Measurements from ENCODE around the gene ETFA.

Gene ETFA

DNA sequence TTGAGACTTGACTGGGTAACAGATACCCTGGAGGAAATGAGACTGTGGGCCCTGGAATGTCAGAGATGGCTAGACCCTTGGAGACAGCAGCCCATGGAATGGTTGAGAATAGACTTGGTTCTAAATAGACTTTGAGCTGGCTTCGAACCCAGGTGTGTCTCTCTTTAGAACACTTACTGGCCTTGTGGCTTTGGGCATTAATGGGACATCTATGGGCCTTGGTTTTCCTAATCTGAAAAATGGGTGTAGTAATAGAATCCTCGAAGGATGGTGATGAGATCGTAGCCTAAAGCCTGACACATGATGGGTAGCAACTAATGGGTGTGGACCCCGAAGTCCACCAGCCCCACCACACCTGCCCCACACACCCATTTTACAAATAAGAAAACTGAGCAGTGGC is 132.2 kb downstream of the ETFA start:
- no peak overlapping the region for H3K4me3 ChIP-seq (ENCODE audit: extremely low read depth, insufficient read depth, low read length, poor library complexity, severe bottlenecking)
- H3K36me3 ChIP-seq (ENCODE audit: control insufficient read depth, insufficient read depth, low read length): no peaks in the 10 kb centered on the region
- H3K27ac ChIP-seq (ENCODE audit: low read depth, low read length, severe bottlenecking): no peak overlapping the region
- WGBS, 2 experiments (ENCODE audit: insufficient coverage in 2 of 2): 83 to 93% methylated on average over 1 to 4 of the region's 4 CpGs
- H3K9me3 ChIP-seq (ENCODE audit: control insufficient read depth, low read length): no peaks in the 10 kb centered on the region
- peaks cover 23% of the 10 kb centered on the region for H3K4me1 ChIP-seq (ENCODE audit: control insufficient read depth, insufficient read depth, low read length, poor library complexity, severe bottlenecking)

DNA sequence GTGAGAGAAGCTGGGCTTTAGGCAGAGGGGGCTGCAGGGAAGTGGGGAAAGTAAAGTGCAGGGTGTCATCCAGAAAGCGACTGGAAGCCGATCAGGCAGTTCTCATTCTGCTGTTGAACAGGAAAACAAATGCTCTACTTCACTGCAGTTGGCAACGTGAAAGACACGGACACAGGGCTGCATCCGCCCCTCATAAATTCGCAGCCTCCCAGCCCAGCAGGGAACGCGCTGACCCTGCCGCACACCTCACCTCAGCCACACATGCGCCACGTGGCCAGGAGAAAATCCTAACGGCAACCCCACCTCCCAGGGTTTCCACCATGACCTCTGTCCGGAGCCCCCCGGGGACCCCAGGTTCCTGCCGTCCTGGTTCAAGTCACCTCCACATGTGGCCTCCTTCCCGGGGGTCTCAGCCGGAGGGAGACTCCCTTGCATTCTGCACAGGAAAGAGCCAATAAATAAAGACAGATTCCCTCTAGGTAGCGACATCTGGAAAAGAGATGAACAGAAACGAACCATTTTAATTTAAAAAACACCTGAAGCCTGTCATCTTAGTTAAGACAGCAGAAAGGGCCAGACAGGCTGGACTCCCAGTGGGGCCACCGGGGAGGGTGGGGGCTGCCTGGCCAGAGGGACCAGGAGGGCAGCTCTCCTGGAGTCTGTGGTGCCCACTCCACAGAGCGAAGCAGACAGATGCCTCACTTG is 132.8 kb downstream of the ETFA start:
- Histone ChIP-seq H3K4me1 (ENCODE audit: control insufficient read depth, insufficient read depth, low read length, poor library complexity, severe bottlenecking) (peaks cover 18% of the 10 kb centered on the region), H3K4me3 (ENCODE audit: extremely low read depth, insufficient read depth, low read length, poor library complexity, severe bottlenecking) (no peak overlapping the region), H3K27ac (ENCODE audit: low read depth, low read length, severe bottlenecking) (no peak overlapping the region), H3K9me3 (ENCODE audit: control insufficient read depth, low read length) (no peaks in the 10 kb centered on the region), H3K36me3 (ENCODE audit: control insufficient read depth, insufficient read depth, low read length) (no peaks in the 10 kb centered on the region)
- 90 to 91% methylated on average over 20 to 21 of the region's 21 CpGs for WGBS, 2 experiments (ENCODE audit: insufficient coverage in 2 of 2)

DNA sequence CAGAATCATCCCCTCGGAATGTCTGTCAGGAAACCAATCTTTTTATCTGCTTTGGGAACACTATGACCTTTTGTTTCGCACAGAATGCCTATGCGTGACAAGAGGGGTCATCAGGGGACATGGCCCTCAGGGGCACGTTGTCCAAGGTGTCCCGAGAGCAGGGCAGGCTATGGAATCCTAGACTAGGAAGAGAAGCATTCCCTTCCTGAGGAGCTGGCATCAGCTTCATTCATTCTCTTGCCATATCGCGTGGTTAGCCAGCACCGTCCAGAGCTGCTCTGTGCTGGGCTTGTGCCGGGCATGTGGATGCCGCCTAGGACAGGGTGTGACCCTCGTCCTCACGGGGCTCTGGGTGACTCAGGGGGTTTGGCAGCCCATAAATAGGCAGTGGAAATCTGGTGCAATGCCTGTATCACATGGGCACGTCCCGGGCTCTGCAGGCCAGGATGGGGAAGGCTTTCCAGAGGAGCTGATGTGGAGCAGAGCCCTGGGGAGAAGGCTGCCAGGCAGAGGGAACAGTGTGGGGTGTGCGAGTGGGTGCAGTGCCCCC is 133.7 kb downstream of the ETFA start:
- H3K9me3 ChIP-seq (ENCODE audit: control insufficient read depth, low read length): no peaks in the 10 kb centered on the region
- H3K4me3 ChIP-seq (ENCODE audit: extremely low read depth, insufficient read depth, low read length, poor library complexity, severe bottlenecking): no peak overlapping the region
- no peaks in the 10 kb centered on the region for H3K36me3 ChIP-seq (ENCODE audit: control insufficient read depth, insufficient read depth, low read length)
- peaks cover 18% of the 10 kb centered on the region for H3K4me1 ChIP-seq (ENCODE audit: control insufficient read depth, insufficient read depth, low read length, poor library complexity, severe bottlenecking)
- 85 to 89% methylated on average over 14 to 15 of the region's 15 CpGs for WGBS, 2 experiments (ENCODE audit: insufficient coverage in 2 of 2)
- no peak overlapping the region for H3K27ac ChIP-seq (ENCODE audit: low read depth, low read length, severe bottlenecking)

DNA sequence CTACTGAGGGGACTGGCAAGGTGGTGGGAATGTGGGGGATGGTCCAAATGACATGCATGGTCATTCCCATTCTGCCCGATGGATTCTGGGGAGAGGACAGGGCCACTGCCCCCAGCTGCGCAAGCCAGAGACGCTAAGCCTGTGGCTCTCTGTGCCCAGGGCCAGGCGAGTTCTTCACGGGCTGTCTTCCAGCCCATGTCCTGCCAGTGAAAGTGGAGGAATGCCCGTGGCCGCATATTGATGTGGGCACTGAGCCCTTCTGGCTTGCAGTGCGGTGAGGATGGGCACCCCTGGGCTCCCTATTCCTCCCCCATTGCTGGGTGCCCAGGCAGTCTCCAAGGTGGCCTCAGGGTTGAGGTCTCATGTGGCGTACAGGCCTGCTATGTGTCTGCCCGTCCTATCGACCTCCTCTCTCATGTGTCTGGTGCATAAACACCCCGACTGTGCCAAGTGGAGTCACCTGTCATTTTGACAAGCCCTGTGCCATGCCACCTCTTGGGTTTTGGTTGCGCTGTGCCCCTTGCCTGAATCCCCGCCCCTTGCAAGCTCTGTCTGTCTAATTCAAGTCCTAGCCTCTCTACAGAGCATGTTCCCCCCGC is 134.7 kb downstream of the ETFA start:
- Histone ChIP-seq H3K9me3 (ENCODE audit: control insufficient read depth, low read length) (no peaks in the 10 kb centered on the region), H3K4me1 (ENCODE audit: control insufficient read depth, insufficient read depth, low read length, poor library complexity, severe bottlenecking) (peaks cover 18% of the 10 kb centered on the region), H3K36me3 (ENCODE audit: control insufficient read depth, insufficient read depth, low read length) (no peaks in the 10 kb centered on the region), H3K4me3 (ENCODE audit: extremely low read depth, insufficient read depth, low read length, poor library complexity, severe bottlenecking) (no peak overlapping the region), H3K27ac (ENCODE audit: low read depth, low read length, severe bottlenecking) (no peak overlapping the region)
- WGBS, 2 experiments (ENCODE audit: insufficient coverage in 2 of 2): 91 to 95% methylated on average over 15 of the region's 15 CpGs

DNA sequence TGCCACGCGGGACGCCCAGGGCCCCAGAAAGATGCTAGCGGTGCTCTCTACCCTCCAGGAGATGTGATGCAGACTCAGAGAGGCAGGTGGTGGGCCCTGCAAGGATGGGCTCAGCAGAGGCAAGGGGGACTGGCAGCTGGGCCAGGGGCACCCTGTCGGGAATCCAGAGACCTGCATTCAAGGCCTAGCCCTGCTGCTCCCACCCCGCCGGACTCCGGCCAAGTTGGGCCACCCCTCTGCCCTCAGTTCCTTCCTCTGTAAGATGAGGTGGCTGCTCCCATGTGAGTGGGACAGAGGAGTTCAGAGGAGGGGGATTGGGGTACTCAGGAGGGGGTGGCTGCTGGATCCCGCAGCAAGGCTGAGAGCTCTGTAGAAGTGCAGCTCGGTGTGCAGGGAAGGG is 135.2 kb downstream of the ETFA start:
- Histone ChIP-seq H3K27ac (ENCODE audit: low read depth, low read length, severe bottlenecking) (no peak overlapping the region), H3K36me3 (ENCODE audit: control insufficient read depth, insufficient read depth, low read length) (no peaks in the 10 kb centered on the region), H3K4me3 (ENCODE audit: extremely low read depth, insufficient read depth, low read length, poor library complexity, severe bottlenecking) (no peak overlapping the region), H3K9me3 (ENCODE audit: control insufficient read depth, low read length) (no peaks in the 10 kb centered on the region), H3K4me1 (ENCODE audit: control insufficient read depth, insufficient read depth, low read length, poor library complexity, severe bottlenecking) (peaks cover 15% of the 10 kb centered on the region)
- 94 to 97% methylated on average over 8 to 9 of the region's 10 CpGs for WGBS, 2 experiments (ENCODE audit: insufficient coverage in 2 of 2)

DNA sequence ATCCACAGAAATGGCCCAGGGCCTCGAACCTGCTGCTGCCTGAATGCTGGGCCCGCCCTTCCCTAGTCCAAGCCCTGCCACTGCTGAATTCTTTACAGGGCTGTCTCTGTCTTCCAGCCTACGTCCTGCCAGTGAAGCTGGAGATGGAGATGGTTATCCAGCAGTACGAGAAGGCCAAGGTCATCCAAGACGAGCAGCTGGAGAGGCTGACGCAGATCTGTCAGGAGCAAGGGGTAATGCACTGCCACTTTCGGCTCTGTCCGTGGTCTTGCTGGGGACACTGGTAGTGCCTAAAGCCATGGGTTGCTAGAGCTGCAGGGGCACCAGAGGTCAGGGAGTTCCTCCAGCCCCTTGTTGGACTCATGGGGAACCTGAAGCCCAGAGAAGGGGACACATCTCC is 135.8 kb downstream of the ETFA start:
- Histone ChIP-seq H3K36me3 (ENCODE audit: control insufficient read depth, insufficient read depth, low read length) (no peaks in the 10 kb centered on the region), H3K4me3 (ENCODE audit: extremely low read depth, insufficient read depth, low read length, poor library complexity, severe bottlenecking) (no peak overlapping the region), H3K27ac (ENCODE audit: low read depth, low read length, severe bottlenecking) (no peak overlapping the region), H3K4me1 (ENCODE audit: control insufficient read depth, insufficient read depth, low read length, poor library complexity, severe bottlenecking) (peaks cover 15% of the 10 kb centered on the region), H3K9me3 (ENCODE audit: control insufficient read depth, low read length) (no peaks in the 10 kb centered on the region)
- WGBS, 2 experiments (ENCODE audit: insufficient coverage in 2 of 2): 92 to 96% methylated on average over 7 to 8 of the region's 8 CpGs

DNA sequence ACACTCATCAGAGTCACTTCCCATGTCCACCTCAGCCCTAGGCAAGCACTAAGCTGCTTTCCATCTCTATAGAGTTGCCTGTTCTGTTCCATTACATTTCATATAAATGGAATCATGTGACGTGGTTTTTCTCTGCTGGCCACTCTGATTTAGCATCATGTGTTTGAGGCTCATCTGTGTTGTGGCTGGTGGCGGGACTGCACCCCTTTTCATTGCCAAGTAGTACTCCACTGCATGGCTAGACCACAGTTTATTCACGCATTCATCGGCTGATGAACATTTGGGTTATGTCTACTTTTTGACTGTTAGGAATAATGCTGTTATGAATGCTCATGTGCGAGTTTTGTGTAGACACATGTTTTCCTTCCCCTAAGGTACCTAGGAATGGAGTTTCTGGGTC is 136.6 kb downstream of the ETFA start:
- Histone ChIP-seq H3K36me3 (ENCODE audit: control insufficient read depth, insufficient read depth, low read length) (no peaks in the 10 kb centered on the region), H3K4me3 (ENCODE audit: extremely low read depth, insufficient read depth, low read length, poor library complexity, severe bottlenecking) (no peak overlapping the region), H3K9me3 (ENCODE audit: control insufficient read depth, low read length) (no peaks in the 10 kb centered on the region), H3K27ac (ENCODE audit: low read depth, low read length, severe bottlenecking) (no peak overlapping the region), H3K4me1 (ENCODE audit: control insufficient read depth, insufficient read depth, low read length, poor library complexity, severe bottlenecking) (peaks cover 18% of the 10 kb centered on the region)
- 90 to 100% methylated on average over 3 to 5 of the region's 5 CpGs for WGBS, 2 experiments (ENCODE audit: insufficient coverage in 2 of 2)

DNA sequence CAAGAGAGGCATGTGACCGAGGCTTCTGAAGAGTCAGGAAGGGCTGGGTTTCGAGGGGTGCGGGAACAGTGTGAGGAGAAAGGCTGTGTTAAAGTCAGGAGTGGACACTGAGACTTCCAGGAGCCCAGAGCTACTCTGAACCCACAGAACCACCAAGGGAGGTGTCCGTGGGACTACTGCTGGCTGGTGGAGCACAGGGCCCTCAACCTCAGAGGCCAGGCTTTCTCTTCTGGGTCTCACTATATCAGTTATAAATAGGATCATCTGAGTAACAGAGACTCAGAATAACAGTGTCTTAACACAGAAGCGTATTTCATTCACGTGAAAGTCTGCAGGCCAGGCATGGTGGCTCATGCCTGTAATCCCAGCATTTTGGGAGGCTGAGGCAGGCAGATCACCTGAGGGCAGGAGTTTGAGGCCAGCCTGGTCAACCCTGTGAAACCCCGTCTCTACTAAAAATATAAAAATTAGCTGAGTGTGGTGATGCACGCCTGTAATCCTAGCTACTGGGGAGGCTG is 137.9 kb downstream of the ETFA start:
- no peak overlapping the region for H3K27ac ChIP-seq (ENCODE audit: low read depth, low read length, severe bottlenecking)
- H3K4me3 ChIP-seq (ENCODE audit: extremely low read depth, insufficient read depth, low read length, poor library complexity, severe bottlenecking): no peak overlapping the region
- H3K9me3 ChIP-seq (ENCODE audit: control insufficient read depth, low read length): no peaks in the 10 kb centered on the region
- 93 to 95% methylated on average over 6 to 7 of the region's 8 CpGs for WGBS, 2 experiments (ENCODE audit: insufficient coverage in 2 of 2)
- peaks cover 19% of the 10 kb centered on the region for H3K4me1 ChIP-seq (ENCODE audit: control insufficient read depth, insufficient read depth, low read length, poor library complexity, severe bottlenecking)
- no peaks in the 10 kb centered on the region for H3K36me3 ChIP-seq (ENCODE audit: control insufficient read depth, insufficient read depth, low read length)

DNA sequence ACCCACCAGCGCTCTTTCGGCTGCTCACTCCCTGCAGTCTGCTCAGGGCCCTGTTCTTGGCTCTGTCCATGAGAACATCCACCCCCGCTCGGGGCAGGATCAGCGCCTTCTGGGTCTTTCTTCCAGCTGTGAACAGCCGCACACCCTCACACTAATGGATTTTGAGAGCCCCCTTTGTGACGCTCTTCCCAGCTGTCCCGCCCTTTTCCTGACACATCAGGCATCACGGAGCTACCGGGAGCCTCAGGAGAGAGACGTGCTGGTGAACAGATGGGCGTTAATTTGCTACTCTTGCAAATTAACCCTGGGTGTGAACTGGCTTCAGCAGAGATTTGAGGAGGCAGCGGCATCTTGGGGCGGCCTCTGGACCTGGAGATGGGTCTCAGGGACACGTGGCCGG is 138.5 kb downstream of the ETFA start:
- H3K36me3 ChIP-seq (ENCODE audit: control insufficient read depth, insufficient read depth, low read length): no peaks in the 10 kb centered on the region
- H3K27ac ChIP-seq (ENCODE audit: low read depth, low read length, severe bottlenecking): no peak overlapping the region
- peaks cover 13% of the 10 kb centered on the region for H3K4me1 ChIP-seq (ENCODE audit: control insufficient read depth, insufficient read depth, low read length, poor library complexity, severe bottlenecking)
- no peak overlapping the region for H3K4me3 ChIP-seq (ENCODE audit: extremely low read depth, insufficient read depth, low read length, poor library complexity, severe bottlenecking)
- H3K9me3 ChIP-seq (ENCODE audit: control insufficient read depth, low read length): no peaks in the 10 kb centered on the region
- 88% methylated on average over 13 to 15 of the region's 16 CpGs for WGBS, 2 experiments (ENCODE audit: insufficient coverage in 2 of 2)

DNA sequence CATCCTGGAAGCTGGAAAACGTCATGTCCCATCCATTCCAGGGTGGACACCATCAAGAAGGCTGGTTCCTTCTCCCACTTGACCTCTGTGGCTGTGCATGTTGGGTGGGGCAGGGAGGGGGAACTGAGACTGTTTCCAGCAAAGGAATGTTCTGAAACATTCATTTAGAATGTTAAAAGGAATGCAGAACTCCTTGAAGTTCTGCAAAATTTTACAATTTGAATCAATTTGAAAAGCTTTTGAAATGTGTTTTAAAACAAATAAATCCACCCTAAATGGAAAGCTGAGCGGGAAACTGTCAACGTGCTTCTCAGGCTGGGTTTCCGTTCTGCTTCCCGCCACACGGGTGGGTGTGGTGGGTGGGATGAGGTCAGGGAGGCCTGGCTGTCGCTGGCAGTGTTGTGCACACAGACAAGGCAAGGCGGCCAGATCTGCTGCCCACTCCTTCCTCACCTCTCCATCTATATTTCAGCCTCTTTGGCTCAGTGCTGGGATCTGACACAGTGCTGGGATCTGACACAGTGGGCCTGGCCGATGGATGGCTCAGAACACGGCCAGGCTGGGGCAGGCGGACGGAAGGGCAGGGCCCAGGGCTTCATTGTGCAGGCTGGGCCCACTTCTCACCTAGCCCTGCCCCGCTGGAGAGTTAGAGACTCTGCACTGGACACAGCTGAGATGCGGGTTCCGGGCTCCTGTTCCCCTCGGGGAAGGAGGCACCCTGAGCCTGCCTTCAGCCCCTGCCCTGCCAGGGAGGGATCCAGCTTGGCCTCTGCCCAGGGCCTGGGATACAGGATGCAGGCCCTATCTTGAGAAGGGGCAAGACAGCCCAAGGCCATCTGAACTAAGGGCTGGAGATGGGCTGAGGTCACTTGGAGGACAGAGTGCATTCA is 141.1 kb downstream of the ETFA start:
- Histone ChIP-seq H3K27ac (ENCODE audit: low read depth, low read length, severe bottlenecking) (no peak overlapping the region), H3K36me3 (ENCODE audit: control insufficient read depth, insufficient read depth, low read length) (no peaks in the 10 kb centered on the region), H3K4me3 (ENCODE audit: extremely low read depth, insufficient read depth, low read length, poor library complexity, severe bottlenecking) (no peak overlapping the region), H3K9me3 (ENCODE audit: control insufficient read depth, low read length) (no peaks in the 10 kb centered on the region), H3K4me1 (ENCODE audit: control insufficient read depth, insufficient read depth, low read length, poor library complexity, severe bottlenecking) (peaks cover 7% of the 10 kb centered on the region)
- WGBS, 2 experiments (ENCODE audit: insufficient coverage in 2 of 2): 92 to 95% methylated on average over 7 to 14 of the region's 16 CpGs
